ENCODE data around the gene APCDD1L. TPM values are rescaled to one million over a fixed set of nuclear protein-coding genes. Genes with fewer than 3 reads are reported as not detected.

Gene APCDD1L
- total RNA-seq, 6 donors from 2014 or later = 0.13 TPM; not detected in 5

DNA sequence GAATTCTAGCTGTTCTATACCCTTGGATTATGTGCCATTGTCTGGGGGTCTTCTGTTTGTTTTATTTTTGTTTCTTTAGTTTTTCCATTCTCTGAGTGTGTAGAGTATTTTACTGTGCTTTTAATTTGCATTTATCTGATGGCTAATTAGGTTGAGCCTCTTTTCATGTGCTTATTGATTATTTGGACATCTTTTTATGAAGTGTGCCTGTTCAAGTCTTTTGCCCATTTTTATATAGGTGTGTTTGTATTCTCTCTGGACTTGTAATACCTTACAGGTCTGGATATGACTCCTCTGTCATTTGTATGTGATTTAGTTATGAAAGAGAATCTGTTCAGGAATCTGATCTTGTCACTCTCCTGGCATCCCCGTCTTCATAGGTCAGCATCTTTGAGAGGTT, 22.6 kb upstream of the APCDD1L start:
- Histone ChIP-seq H3K4me1 (no peaks in the 10 kb centered on the region), H3K4me3 (no peak overlapping the region), H3K27me3 (no peaks in the 10 kb centered on the region), H3K36me3 (no peaks in the 10 kb centered on the region), H3K9me3 (peaks cover 0 to 13% (median 5%) of the 10 kb centered on the region in 4 donors), H3K27ac (no peak overlapping the region)
- 90 to 100% methylated on average over 1 of the region's 1 CpG for WGBS, 2 donors
- ATAC-seq (ENCODE audit: low FRiP score in 2 of 2) (no peak), DNase-seq (no peak)
- no peak for TF ChIP-seq EP300 (IDR thresholded peaks at IDR 0.05)

DNA sequence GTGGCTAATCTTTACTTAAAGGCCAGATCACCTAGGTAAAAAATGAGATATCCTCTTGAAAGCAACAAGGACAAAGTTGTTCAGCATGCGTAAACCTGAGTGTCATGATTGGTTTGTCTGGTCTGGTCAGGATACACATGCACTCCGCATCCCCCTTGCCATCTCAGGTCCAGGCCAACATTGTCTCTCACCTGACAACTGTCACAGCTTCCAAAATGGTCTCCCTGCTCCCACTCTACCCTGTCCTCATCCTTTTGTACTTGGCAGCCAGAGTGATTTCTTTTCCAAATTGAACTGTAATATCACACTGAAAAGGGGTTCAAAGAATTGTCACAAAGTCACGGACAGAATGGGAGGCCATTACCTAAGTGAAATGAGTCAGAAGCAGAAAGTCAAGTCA, 21.1 kb upstream of the APCDD1L start:
- Histone ChIP-seq H3K27me3 (no peaks in the 10 kb centered on the region), H3K4me3 (no peak overlapping the region), H3K36me3 (no peaks in the 10 kb centered on the region), H3K9me3 (peaks cover 11 to 24% (median 16%) of the 10 kb centered on the region in 4 donors), H3K27ac (no peak overlapping the region), H3K4me1 (no peaks in the 10 kb centered on the region)
- WGBS, 2 donors = 91 to 92% methylated on average over 3 of the region's 3 CpGs
- TF ChIP-seq POLR2A (IDR thresholded peaks at IDR 0.05) = no peak
- TF ChIP-seq, protein P1, sequence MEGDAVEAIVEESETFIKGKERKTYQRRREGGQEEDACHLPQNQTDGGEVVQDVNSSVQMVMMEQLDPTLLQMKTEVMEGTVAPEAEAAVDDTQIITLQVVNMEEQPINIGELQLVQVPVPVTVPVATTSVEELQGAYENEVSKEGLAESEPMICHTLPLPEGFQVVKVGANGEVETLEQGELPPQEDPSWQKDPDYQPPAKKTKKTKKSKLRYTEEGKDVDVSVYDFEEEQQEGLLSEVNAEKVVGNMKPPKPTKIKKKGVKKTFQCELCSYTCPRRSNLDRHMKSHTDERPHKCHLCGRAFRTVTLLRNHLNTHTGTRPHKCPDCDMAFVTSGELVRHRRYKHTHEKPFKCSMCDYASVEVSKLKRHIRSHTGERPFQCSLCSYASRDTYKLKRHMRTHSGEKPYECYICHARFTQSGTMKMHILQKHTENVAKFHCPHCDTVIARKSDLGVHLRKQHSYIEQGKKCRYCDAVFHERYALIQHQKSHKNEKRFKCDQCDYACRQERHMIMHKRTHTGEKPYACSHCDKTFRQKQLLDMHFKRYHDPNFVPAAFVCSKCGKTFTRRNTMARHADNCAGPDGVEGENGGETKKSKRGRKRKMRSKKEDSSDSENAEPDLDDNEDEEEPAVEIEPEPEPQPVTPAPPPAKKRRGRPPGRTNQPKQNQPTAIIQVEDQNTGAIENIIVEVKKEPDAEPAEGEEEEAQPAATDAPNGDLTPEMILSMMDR (IDR thresholded peaks at IDR 0.05) = no peak
- TF ChIP-seq EP300 (IDR thresholded peaks at IDR 0.05) = no peak
- no peak for TF ChIP-seq POLR2AphosphoS5 (IDR thresholded peaks at IDR 0.05)
- no peak for DNase-seq
- no peak for ATAC-seq (ENCODE audit: low FRiP score in 2 of 2)

DNA sequence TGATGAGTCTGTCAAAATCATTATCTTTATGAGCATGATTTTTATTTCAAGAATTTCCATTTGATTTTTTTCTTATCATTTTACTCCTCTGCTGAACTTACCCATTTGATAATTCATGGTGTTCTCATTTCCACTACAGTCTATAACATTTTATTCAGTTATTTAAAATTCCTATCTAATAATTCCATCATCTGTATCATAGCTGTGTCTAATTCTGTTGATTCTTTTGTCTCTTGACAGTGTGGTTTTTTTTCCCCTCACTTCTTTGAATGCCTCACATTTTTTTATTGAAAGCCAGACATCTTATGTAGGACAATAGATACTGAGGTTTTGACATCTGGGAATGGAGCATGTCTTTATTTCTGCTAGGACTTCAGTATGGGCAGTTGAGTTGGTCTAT, 16.5 kb upstream of the APCDD1L start:
- Histone ChIP-seq H3K4me1 (no peaks in the 10 kb centered on the region), H3K9me3 (peaks cover 19 to 22% (median 20%) of the 10 kb centered on the region in 4 donors), H3K27me3 (no peaks in the 10 kb centered on the region), H3K4me3 (no peak overlapping the region), H3K36me3 (no peaks in the 10 kb centered on the region), H3K27ac (no peak overlapping the region)
- DNase-seq (no peak), ATAC-seq (ENCODE audit: low FRiP score in 2 of 2) (no peak)
- TF ChIP-seq, protein P1 (IDR thresholded peaks at IDR 0.05) = no peak
- TF ChIP-seq POLR2AphosphoS5 (IDR thresholded peaks at IDR 0.05) (no peak), POLR2A (IDR thresholded peaks at IDR 0.05) (no peak), EP300 (IDR thresholded peaks at IDR 0.05) (no peak)

DNA sequence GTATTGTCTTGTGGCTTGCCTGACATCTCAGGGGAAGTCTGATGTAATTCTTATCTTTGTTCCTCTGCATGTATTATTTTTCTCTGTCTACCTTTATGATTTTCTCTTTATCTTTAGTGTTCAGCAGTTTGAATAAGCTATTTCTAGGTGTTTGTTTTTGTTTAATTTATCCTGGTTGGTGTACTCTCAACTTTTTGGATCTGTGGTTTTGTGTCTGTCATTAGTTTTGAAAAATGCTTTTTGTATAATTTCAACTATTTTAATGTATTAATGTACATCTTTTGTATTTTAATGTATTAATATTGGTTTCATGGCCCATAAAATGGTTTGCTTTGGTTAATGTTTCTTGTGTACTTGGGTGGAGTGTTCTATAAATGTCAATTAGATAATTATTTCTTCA, 15.9 kb upstream of the APCDD1L start:
- TF ChIP-seq POLR2A (IDR thresholded peaks at IDR 0.05) = no peak
- no peak for TF ChIP-seq POLR2AphosphoS5 (IDR thresholded peaks at IDR 0.05)
- no peak for TF ChIP-seq EP300 (IDR thresholded peaks at IDR 0.05)
- TF ChIP-seq, protein P1 (IDR thresholded peaks at IDR 0.05) = no peak
- Histone ChIP-seq H3K4me3 (no peak overlapping the region), H3K4me1 (no peaks in the 10 kb centered on the region), H3K9me3 (peaks cover 24 to 26% (median 25%) of the 10 kb centered on the region in 4 donors), H3K27ac (no peak overlapping the region), H3K36me3 (no peaks in the 10 kb centered on the region), H3K27me3 (no peaks in the 10 kb centered on the region)
- ATAC-seq (ENCODE audit: low FRiP score in 2 of 2) = no peak
- no peak for DNase-seq

DNA sequence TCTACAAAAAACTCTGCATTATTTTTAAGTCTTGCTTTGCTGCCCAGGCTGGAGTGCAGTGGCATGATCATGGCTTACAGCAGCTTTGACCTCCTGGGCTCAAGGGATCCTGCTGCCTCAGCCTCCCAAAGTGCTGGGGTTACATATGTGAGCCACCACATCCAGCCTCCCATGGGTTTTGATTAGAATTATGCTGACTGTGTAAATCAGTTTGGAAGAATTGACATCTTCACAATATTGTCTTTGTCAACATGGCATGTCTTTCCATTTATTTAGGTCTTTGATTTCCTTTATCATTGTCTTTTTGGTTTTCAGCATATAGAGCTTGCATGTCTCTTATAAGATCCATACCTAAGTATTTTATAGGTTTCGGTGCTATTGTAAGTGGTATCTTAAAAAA, 13.2 kb upstream of the APCDD1L start:
- WGBS, 2 donors = 90 to 100% methylated on average over 1 of the region's 1 CpG
- no peak for ATAC-seq (ENCODE audit: low FRiP score in 2 of 2)
- TF ChIP-seq EP300 (IDR thresholded peaks at IDR 0.05) (no peak), POLR2AphosphoS5 (IDR thresholded peaks at IDR 0.05) (no peak), POLR2A (IDR thresholded peaks at IDR 0.05) (no peak)
- TF ChIP-seq, protein P1 (IDR thresholded peaks at IDR 0.05) = no peak
- Histone ChIP-seq H3K36me3 (no peaks in the 10 kb centered on the region), H3K9me3 (peaks cover 24 to 35% (median 27%) of the 10 kb centered on the region in 4 donors), H3K27me3 (no peaks in the 10 kb centered on the region), H3K4me3 (no peak overlapping the region), H3K27ac (no peak overlapping the region), H3K4me1 (no peaks in the 10 kb centered on the region)
- no peak for DNase-seq

All from upper lobe of left lung (tissue), 6 donors.